Nephron (organoid): ENCODE measurements around the gene HEPACAM.

Source experiments
- H3K27ac Mint-ChIP-seq, 3 experiments: 2 replicates each; pipeline ENCODE4 v1.8.0; 2020; ENCODE audit warnings: mixed read lengths in 3 of 3, mild to moderate bottlenecking in 2 of 3, moderate library complexity in 1 of 3
- H3K27me3 Mint-ChIP-seq: 2 replicates; pipeline ENCODE4 v1.8.0; 2021; ENCODE audit warnings: low read depth, mild to moderate bottlenecking, moderate library complexity, mixed read lengths
- H3K36me3 Mint-ChIP-seq: 2 replicates; pipeline ENCODE4 v1.8.0; 2020; ENCODE audit warnings: low read depth, mixed read lengths
- H3K4me1 Mint-ChIP-seq: 2 replicates; pipeline ENCODE4 v1.8.0; 2020; ENCODE audit warnings: mixed read lengths
- H3K4me3 Mint-ChIP-seq, 3 experiments: 2 replicates each; pipeline ENCODE4 v1.8.0; 2020; ENCODE audit warnings: mild to moderate bottlenecking in 3 of 3, mixed read lengths in 3 of 3, moderate library complexity in 2 of 3
- H3K9me3 Mint-ChIP-seq: 2 replicates; pipeline ENCODE4 v1.8.0; 2020; ENCODE audit warnings: mixed read lengths
- CTCF ChIP-seq, 3 experiments: fragments of 200-600 bp; sonication (generic); IDR thresholded peaks; one replicate each; pipeline ENCODE4 v1.5.0; 2021; ENCODE audit warnings: antibody characterized with exemption in 3 of 3; ENCODE audit not compliant: unreplicated experiment in 3 of 3

HEPACAM gene

GRCh38 chr11:124898711-124899110 lies 37.1 kb downstream of the HEPACAM start:
- no peaks in the 10 kb centered on the region for H3K9me3 Mint-ChIP-seq
- peaks cover 44% of the 10 kb centered on the region for H3K4me1 Mint-ChIP-seq
- H3K4me3 Mint-ChIP-seq, result peak overlapping the region in 2 of 3 experiments; percentile 13 to 29
- TF ChIP-seq CTCF (IDR thresholded peaks at IDR 0.05; ENCODE audit: unreplicated experiment in 3 of 3), result no peak
- peaks cover 15% of the 10 kb centered on the region for H3K27me3 Mint-ChIP-seq
- no peaks in the 10 kb centered on the region for H3K36me3 Mint-ChIP-seq
- peak overlapping the region; percentile 85 to 98 (median 97) for H3K27ac Mint-ChIP-seq

GRCh38 chr11:124898263-124898680 lies 37.6 kb downstream of the HEPACAM start:
- H3K4me1 Mint-ChIP-seq, result peaks cover 46% of the 10 kb centered on the region
- peaks cover 15% of the 10 kb centered on the region for H3K27me3 Mint-ChIP-seq
- H3K4me3 Mint-ChIP-seq, result peak overlapping the region in 1 of 3 experiments; percentile 16
- H3K36me3 Mint-ChIP-seq, result no peaks in the 10 kb centered on the region
- TF ChIP-seq CTCF (IDR thresholded peaks at IDR 0.05; ENCODE audit: unreplicated experiment in 3 of 3), result no peak
- H3K9me3 Mint-ChIP-seq, result no peaks in the 10 kb centered on the region
- peak overlapping the region; percentile 85 to 98 (median 97) for H3K27ac Mint-ChIP-seq

- H3K27me3 Mint-ChIP-seq, result peaks cover 17% of the 10 kb centered on the region
- H3K4me3 Mint-ChIP-seq, result peak within 1 kb of the TSS in 2 of 3 experiments; percentile 24 to 42
- no peaks in the 10 kb centered on the region for H3K9me3 Mint-ChIP-seq
- TF ChIP-seq CTCF (IDR thresholded peaks at IDR 0.05; ENCODE audit: unreplicated experiment in 3 of 3), result no peak
- H3K4me1 Mint-ChIP-seq, result peaks cover 51% of the 10 kb centered on the region
- H3K36me3 Mint-ChIP-seq, result no peaks in the 10 kb centered on the region
- peak within 1 kb of the TSS; percentile 85 to 98 (median 97) for H3K27ac Mint-ChIP-seq
Measured at GRCh38 chr11:124897674-124898262, 38.1 kb downstream of the HEPACAM start, which contains the start of gene ROBO4. Gene ROBO4, minus strand, starts transcription at chr11:124897865. Its CDS starts 70 bp downstream, at chr11:124897795.

GRCh38 chr11:124896821-124897391 lies 38.9 kb downstream of the HEPACAM start:
- Mint-ChIP-seq H3K36me3 (no peaks in the 10 kb centered on the region), H3K27me3 (peaks cover 19% of the 10 kb centered on the region), H3K9me3 (no peaks in the 10 kb centered on the region), H3K4me1 (peaks cover 60% of the 10 kb centered on the region), H3K27ac (peak overlapping the region in 2 of 3 experiments; percentile 97 to 98), H3K4me3 (peak overlapping the region in 1 of 3 experiments; percentile 42)
- no peak for TF ChIP-seq CTCF (IDR thresholded peaks at IDR 0.05; ENCODE audit: unreplicated experiment in 3 of 3)

GRCh38 chr11:124896071-124896750 lies 39.6 kb downstream of the HEPACAM start:
- H3K4me1 Mint-ChIP-seq, result peaks cover 67% of the 10 kb centered on the region
- H3K27ac Mint-ChIP-seq, result peak overlapping the region in 1 of 3 experiments; percentile 98
- no peak overlapping the region for H3K4me3 Mint-ChIP-seq
- no peak for TF ChIP-seq CTCF (IDR thresholded peaks at IDR 0.05; ENCODE audit: unreplicated experiment in 3 of 3)
- H3K36me3 Mint-ChIP-seq, result no peaks in the 10 kb centered on the region
- H3K27me3 Mint-ChIP-seq, result peaks cover 19% of the 10 kb centered on the region
- H3K9me3 Mint-ChIP-seq, result no peaks in the 10 kb centered on the region
